Astrocyte of the cerebellum (primary cell): Measurements from ENCODE around the gene CSH1.
"Not testable (repeated sequence)": the region's sequence is repeated elsewhere in the genome, so short reads cannot be mapped to it uniquely, and the experiment has no call there.

ENCODE experiments used
- DNase-seq: peaks from one replicate; pipeline ENCODE4 v3.0.0-alpha.2; 2011; ENCODE audit warnings: low read depth
- H3K4me3 ChIP-seq: 2 replicates; pipeline ENCODE4 v1.5.1; 2011; ENCODE audit warnings: mild to moderate bottlenecking, low read depth, low read length, moderate library complexity
- CTCF ChIP-seq: IDR thresholded peaks from 2 replicates; pipeline ENCODE4 v1.5.1; 2012; ENCODE audit warnings: low read length, low read depth, moderate library complexity, mild to moderate bottlenecking; ENCODE audit errors: missing control alignments
- in situ Hi-C: cut with HindIII; loops from 2 replicates; pipeline ENCODE4 v1.10.0; 2017; ENCODE audit warnings: low sequenced_read_pairs

CSH1 gene

DNA sequence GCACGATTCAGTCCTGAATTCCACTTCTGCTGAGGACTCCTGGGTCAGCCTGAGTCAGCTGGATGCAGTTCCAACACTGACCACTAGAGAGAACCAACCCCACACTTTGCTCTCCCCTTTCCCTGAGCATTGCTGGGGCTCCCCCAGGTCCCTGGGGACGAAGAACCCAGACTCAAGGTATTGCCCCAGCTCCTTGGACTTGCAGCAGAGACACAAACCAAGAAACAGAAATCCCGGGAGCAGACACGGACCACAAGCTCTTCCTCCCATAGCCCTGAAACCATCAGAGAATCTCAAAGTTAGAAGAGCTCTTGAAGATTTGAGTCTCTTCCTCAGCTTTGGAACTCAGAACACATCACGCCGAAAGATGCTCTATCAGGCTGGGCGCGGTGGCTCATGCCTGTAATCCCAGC is 22.9 kb upstream of the CSH1 start:
- in situ Hi-C loops = no loop called here
- peak; percentile 97 for TF ChIP-seq CTCF
- DNase-seq = peak; percentile 13
- no peak overlapping the region for H3K4me3 ChIP-seq

- DNase-seq, in situ Hi-C loops, H3K4me3 ChIP-seq: not testable (repeated sequence)
Observed at GRCh38 chr17:63918789-63919305, 22.5 kb upstream of the CSH1 start, which contains the start of gene GH1. GH1 (minus strand) TSS chr17:63918839; CDS start chr17:63918776, 63 bp downstream.

- in situ Hi-C loops = no loop called here
- no peak overlapping the region for H3K4me3 ChIP-seq
- TF ChIP-seq CTCF = no peak
- no peak for DNase-seq
Observed at GRCh38 chr17:63918305-63918704, 21.9 kb upstream of the CSH1 start.

GRCh38 chr17:63917646-63918045 is 21.3 kb upstream of the CSH1 start:
- H3K4me3 ChIP-seq = no peak overlapping the region
- TF ChIP-seq CTCF = no peak
- DNase-seq = no peak
- in situ Hi-C loops = no loop called here

DNA sequence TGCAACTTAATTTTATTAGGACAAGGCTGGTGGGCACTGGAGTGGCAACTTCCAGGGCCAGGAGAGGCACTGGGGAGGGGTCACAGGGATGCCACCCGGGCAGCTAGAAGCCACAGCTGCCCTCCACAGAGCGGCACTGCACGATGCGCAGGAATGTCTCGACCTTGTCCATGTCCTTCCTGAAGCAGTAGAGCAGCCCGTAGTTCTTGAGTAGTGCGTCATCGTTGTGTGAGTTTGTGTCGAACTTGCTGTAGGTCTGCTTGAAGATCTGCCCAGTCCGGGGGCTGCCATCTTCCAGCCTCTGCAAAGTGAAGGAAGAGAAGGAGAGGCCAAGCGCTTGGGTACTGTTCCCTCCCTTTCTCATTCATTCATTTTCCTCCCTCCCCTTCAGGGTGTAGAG is 20.8 kb upstream of the CSH1 start:
- DNase-seq, H3K4me3 ChIP-seq, in situ Hi-C loops: not testable (repeated sequence)

DNA sequence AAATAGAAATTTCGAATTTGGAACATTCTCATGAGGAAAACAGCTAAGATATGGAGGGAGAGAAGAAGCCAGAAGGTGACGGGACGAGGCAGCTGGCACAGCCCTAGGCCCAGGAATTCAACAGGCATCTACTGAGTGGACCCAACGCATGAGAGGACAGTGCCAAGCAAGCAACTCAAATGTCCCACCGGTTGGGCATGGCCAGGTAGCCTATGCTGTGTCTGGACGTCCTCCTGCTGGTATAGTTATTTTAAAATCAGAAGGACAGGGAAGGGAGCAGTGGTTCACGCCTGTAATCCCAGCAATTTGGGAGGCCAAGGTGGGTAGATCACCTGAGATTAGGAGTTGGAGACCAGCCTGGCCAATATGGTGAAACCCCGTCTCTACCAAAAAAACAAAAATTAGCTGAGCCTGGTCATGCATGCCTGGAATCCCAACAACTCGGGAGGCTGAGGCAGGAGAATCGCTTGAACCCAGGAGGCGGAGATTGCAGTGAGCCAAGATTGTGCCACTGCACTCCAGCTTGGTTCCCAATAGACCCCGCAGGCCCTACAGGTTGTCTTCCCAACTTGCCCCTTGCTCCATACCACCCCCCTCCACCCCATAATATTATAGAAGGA is 20.3 kb upstream of the CSH1 start:
- TF ChIP-seq CTCF = no peak
- in situ Hi-C loops = no loop called here
- DNase-seq = no peak
- no peak overlapping the region for H3K4me3 ChIP-seq

- H3K4me3 ChIP-seq, DNase-seq, in situ Hi-C loops: not testable (repeated sequence)
Observed at GRCh38 chr17:63915753-63916152, 19.4 kb upstream of the CSH1 start.

DNA sequence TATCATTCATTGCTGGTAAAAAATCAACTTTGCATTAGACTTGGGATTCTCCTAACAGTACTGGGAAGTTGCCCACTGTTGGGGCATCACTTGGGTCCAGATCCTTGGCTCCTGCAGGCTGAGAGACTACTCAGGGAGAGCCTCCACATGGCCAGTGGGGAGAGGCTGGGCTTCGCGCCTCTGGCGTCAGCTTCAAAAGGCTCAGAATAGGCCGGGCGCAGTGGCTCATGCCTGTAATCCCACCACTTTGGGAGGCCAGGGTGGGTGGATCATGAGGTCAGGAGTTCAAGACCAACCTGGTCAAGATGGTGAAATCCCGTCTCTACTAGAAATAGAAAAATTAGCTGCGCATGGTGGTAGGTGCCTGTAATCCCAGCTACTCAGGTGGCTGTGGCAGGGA is 18.1 kb upstream of the CSH1 start:
- in situ Hi-C loops = no loop called here
- DNase-seq = no peak
- H3K4me3 ChIP-seq = no peak overlapping the region
- TF ChIP-seq CTCF = no peak
